Effector memory CD8-positive, alpha-beta T cell (primary cell): ENCODE measurements around the gene DCAF4.
A peak's percentile ranks its signal among the peaks of the same experiment; 100 is the strongest.

Experiments used
- ATAC-seq: fragments of 150-1000 bp; cut with Tn5 transposase; replicated peaks from 2 replicates; pipeline ENCODE4 v1.10.0; 2021; ENCODE audit warnings: mild to moderate bottlenecking, moderate library complexity
- DNase-seq, 3 experiments: peaks; one replicate each; pipeline ENCODE4 v3.0.0; 2021
- H3K27ac Mint-ChIP-seq, 2 donors: one replicate each; pipeline ENCODE4 v1.8.0; 2022; ENCODE audit warnings: mild to moderate bottlenecking in 2 of 2, mixed read lengths in 2 of 2, moderate library complexity in 2 of 2
- H3K27me3 Mint-ChIP-seq, 2 donors: one replicate each; pipeline ENCODE4 v1.8.0; 2022; ENCODE audit warnings: mixed read lengths in 2 of 2
- H3K36me3 Mint-ChIP-seq: one replicate; pipeline ENCODE4 v1.8.0; 2022; ENCODE audit warnings: mild to moderate bottlenecking, moderate library complexity, mixed read lengths; ENCODE audit not compliant: insufficient read depth
- H3K4me1 Mint-ChIP-seq, 2 donors: one replicate each; pipeline ENCODE4 v1.8.0; 2022; ENCODE audit warnings: low read depth in 2 of 2, mixed read lengths in 2 of 2
- H3K4me3 Mint-ChIP-seq, 2 donors: one replicate each; pipeline ENCODE4 v1.8.0; 2022; ENCODE audit warnings: mild to moderate bottlenecking in 2 of 2, mixed read lengths in 2 of 2, moderate library complexity in 2 of 2
- H3K9me3 Mint-ChIP-seq, 2 donors: one replicate each; pipeline ENCODE4 v1.8.0; 2022; ENCODE audit warnings: mixed read lengths in 2 of 2
- total RNA-seq, 9 experiments: gene quantifications; one replicate each; lab custom pipeline; 2026; lab: John Stamatoyannopoulos, UW

DCAF4 gene, protein sequence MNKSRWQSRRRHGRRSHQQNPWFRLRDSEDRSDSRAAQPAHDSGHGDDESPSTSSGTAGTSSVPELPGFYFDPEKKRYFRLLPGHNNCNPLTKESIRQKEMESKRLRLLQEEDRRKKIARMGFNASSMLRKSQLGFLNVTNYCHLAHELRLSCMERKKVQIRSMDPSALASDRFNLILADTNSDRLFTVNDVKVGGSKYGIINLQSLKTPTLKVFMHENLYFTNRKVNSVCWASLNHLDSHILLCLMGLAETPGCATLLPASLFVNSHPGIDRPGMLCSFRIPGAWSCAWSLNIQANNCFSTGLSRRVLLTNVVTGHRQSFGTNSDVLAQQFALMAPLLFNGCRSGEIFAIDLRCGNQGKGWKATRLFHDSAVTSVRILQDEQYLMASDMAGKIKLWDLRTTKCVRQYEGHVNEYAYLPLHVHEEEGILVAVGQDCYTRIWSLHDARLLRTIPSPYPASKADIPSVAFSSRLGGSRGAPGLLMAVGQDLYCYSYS
- total RNA-seq, result 16.4 to 42.1 (median 28.9) reads per million in 9 experiments

DNA sequence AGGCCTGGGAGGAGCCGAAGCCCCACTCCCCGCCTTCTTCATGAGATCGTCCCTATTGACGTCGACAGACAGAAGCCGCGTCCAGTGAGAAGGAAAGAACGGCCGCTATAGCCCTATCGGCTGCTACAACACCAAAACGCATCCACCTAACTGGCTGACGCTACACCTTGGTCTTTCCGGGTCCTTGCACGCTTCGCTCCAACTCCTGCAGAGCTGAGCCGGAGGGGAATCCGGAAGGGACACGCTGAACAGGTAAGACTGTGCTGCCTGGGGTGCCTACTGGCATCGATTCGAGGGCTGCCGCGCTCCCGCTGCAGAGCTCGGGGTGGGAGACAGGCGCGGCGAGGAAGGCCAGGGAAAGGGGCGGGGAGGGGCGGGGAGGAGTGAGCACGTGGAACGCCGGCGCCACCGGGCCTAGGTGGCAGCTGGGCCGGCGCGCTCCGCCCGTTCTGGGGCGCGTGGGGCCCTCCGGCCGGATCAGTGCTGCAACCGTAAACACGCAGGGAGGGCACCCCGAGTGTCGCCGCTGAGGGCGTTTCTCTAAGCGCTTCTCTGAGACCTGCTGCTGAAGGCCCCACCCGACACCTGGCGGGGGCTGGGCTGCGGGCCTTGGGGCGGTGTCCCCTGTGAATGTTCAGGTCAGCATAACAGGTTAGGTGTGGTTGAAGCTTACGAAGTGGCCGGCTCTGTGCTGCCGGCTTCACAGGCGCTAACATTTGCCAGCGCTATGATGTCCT lies at the start of gene DCAF4:
TSS of gene DCAF4 (plus strand) at position 173 of the 737 bp plus-strand sequence. CDS start 11,515 bp downstream, outside the sequence.
- no peaks in the 10 kb centered on the region for H3K9me3 Mint-ChIP-seq
- DNase-seq (peak; percentile 87 to 91 (median 88)), ATAC-seq (peak; percentile 87)
- H3K4me3 Mint-ChIP-seq, result peak within 1 kb of the TSS; percentile 88 to 92
- peaks cover 0 to 11% of the 10 kb centered on the region in 2 donors for H3K27me3 Mint-ChIP-seq
- H3K27ac Mint-ChIP-seq, result peak within 1 kb of the TSS; percentile 72 to 89
- peaks cover 2% of the 10 kb centered on the region for H3K36me3 Mint-ChIP-seq
- peaks cover 13% of the 10 kb centered on the region in 2 donors for H3K4me1 Mint-ChIP-seq

DNA sequence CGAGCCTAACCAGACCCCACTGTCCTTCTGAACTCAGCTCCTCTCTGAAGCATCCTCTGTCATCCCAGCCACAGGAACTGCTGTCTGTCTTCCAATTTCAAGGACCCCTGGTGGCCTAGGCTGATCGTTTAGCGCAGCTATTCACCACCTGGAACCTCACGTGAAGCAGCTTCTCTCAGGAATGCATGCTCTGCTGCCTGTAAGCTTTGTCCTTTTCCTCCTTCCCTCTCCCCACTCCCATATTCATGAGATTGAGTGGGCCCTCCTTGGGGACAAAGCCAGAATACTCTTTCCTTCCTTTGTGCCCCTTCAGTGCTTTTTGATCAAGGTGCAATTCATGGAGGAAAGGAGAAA lies 49.6 kb upstream of the DCAF4 start:
- Mint-ChIP-seq H3K36me3 (no peaks in the 10 kb centered on the region), H3K9me3 (no peaks in the 10 kb centered on the region), H3K4me3 (no peak overlapping the region), H3K4me1 (no peaks in the 10 kb centered on the region), H3K27ac (no peak overlapping the region), H3K27me3 (peaks cover 7 to 22% of the 10 kb centered on the region in 2 donors)
- ATAC-seq, result no peak
- no peak for DNase-seq

DNA sequence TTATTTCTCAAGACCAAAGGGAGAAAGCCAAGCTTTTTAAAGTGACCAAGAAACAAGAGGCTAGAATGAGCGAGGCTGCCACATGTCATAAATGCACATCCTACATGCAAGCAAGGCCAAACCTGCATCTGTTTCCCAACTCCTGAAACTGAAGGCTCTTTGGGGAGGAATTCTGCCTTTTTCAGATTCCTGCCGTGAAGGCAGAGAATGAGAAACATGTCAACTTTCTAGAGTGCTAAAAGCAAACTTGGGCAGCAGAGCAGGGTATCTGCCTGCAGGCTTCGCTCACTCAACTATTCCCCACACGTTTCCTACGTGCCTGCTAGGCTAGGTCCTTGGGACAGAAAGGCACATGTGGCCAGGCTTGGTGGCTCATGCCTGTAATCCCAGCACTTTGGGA lies 47.5 kb upstream of the DCAF4 start:
- no peak for ATAC-seq
- no peak overlapping the region for H3K27ac Mint-ChIP-seq
- H3K4me1 Mint-ChIP-seq, result no peaks in the 10 kb centered on the region
- H3K27me3 Mint-ChIP-seq, result peaks cover 7 to 31% of the 10 kb centered on the region in 2 donors
- H3K9me3 Mint-ChIP-seq, result no peaks in the 10 kb centered on the region
- no peaks in the 10 kb centered on the region for H3K36me3 Mint-ChIP-seq
- H3K4me3 Mint-ChIP-seq, result no peak overlapping the region
- DNase-seq, result no peak

DNA sequence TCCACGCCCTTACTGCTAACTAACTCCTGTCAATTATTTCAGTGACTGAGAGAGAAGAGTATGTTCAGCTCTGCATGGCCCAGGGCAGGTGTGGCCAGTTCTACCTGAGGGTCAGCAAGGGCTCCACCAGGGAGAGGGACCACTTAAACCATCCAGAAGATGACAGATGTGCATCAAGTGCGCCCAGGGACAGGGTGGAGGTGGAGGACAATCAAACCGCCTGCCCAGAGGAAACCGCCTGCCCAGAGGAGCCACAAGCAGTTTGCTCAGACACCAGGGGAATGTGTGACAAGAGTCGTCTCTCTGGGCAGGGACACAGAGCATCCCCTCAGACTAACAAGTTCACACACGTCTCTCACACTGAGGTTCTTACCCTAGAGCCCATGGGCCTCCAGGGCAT lies 46.8 kb upstream of the DCAF4 start:
- DNase-seq (no peak), ATAC-seq (no peak)
- no peak overlapping the region for H3K4me3 Mint-ChIP-seq
- no peaks in the 10 kb centered on the region for H3K4me1 Mint-ChIP-seq
- H3K36me3 Mint-ChIP-seq, result no peaks in the 10 kb centered on the region
- peaks cover 6 to 31% of the 10 kb centered on the region in 2 donors for H3K27me3 Mint-ChIP-seq
- no peaks in the 10 kb centered on the region for H3K9me3 Mint-ChIP-seq
- no peak overlapping the region for H3K27ac Mint-ChIP-seq

DNA sequence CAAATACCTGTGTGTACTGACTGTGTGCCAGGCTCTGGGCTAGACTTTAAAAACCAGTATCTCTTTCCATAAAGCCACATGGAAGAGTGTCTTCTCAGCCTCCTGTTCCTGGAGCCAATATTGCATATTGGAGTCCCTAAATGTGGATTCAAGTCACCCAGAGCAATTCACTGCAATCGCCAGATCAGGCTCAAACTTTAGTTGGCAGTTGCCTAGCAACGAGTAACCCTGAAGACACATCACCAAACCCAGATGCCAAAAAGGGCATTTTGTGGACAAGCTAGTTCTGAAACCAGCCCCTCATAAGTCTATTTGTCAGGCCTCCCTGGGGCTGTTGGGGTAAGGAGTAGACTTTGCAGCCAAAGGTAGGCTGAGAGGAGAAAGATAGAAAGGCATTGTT lies 46.1 kb upstream of the DCAF4 start:
- no peak for ATAC-seq
- H3K36me3 Mint-ChIP-seq, result no peaks in the 10 kb centered on the region
- no peak overlapping the region for H3K4me3 Mint-ChIP-seq
- no peaks in the 10 kb centered on the region for H3K4me1 Mint-ChIP-seq
- H3K27me3 Mint-ChIP-seq, result peaks cover 0 to 31% of the 10 kb centered on the region in 2 donors
- no peak for DNase-seq
- no peaks in the 10 kb centered on the region for H3K9me3 Mint-ChIP-seq
- no peak overlapping the region for H3K27ac Mint-ChIP-seq

DNA sequence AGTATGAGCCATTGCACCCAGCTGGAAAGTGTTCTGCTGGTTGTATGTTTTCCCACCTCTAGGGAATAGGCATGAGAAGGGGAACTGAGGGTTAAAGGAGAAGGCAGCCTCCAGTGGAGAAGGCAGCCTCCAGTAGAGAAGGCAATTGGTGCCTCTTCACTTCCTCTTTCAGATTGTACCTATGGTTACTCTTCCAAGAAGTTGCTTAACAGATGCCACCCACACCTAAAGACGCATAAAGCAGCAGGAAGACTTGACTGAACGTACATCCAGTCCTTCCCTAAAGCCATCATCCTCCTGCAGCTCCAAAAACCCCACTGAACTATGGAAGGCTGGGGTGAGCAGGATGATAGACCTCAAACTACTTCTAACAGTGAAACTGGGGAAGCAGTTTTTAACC lies 45.4 kb upstream of the DCAF4 start:
- Mint-ChIP-seq H3K27ac (no peak overlapping the region), H3K4me3 (no peak overlapping the region), H3K4me1 (no peaks in the 10 kb centered on the region), H3K9me3 (no peaks in the 10 kb centered on the region), H3K27me3 (peaks cover 0 to 31% of the 10 kb centered on the region in 2 donors), H3K36me3 (no peaks in the 10 kb centered on the region)
- no peak for DNase-seq
- ATAC-seq, result no peak

DNA sequence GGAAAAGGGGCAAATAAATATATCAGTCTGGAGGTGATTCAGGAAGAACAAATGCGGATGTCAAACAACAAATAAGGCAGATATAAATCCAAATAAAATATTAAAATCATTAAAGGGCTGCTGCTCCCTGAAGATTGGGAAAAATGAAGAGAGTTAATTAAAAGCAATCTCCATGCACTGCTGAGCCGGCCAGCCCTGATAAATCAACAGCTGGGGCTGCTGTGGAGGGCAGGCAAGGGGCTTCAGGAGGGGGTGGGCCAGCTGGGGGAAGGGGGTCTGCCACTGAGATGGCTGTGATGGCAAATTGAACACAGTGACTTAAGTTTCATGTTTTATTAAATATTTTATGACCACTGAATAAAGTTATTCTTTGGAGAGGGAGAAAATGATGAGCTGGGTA lies 44.7 kb upstream of the DCAF4 start:
- no peak for DNase-seq
- Mint-ChIP-seq H3K9me3 (no peaks in the 10 kb centered on the region), H3K36me3 (no peaks in the 10 kb centered on the region), H3K4me3 (no peak overlapping the region), H3K27me3 (peaks cover 0 to 27% of the 10 kb centered on the region in 2 donors), H3K27ac (no peak overlapping the region), H3K4me1 (no peaks in the 10 kb centered on the region)
- no peak for ATAC-seq

DNA sequence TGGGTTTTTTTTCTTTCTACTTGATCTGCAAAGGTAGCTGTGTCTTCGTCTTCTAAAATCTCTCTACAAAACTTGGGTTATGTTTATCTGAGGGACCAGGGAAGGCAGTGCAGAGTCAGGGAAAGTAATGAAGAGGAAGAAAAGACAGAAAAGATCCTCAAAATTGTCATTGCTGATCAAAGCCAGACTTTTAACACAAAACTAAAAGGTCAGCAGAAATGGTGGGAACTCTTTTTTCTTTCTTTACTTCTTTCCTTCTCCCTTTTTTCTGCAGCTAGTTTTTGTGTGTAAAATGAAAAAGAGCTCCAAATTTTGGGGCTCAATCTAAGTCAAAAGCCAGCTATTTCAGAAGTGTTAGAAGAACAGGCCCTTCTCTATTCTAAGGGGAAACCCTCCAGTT lies 44.2 kb upstream of the DCAF4 start:
- H3K27me3 Mint-ChIP-seq, result peaks cover under 1 to 22% of the 10 kb centered on the region in 2 donors
- DNase-seq, result no peak
- ATAC-seq, result no peak
- no peaks in the 10 kb centered on the region for H3K9me3 Mint-ChIP-seq
- no peaks in the 10 kb centered on the region for H3K4me1 Mint-ChIP-seq
- H3K36me3 Mint-ChIP-seq, result no peaks in the 10 kb centered on the region
- no peak overlapping the region for H3K4me3 Mint-ChIP-seq
- H3K27ac Mint-ChIP-seq, result no peak overlapping the region

DNA sequence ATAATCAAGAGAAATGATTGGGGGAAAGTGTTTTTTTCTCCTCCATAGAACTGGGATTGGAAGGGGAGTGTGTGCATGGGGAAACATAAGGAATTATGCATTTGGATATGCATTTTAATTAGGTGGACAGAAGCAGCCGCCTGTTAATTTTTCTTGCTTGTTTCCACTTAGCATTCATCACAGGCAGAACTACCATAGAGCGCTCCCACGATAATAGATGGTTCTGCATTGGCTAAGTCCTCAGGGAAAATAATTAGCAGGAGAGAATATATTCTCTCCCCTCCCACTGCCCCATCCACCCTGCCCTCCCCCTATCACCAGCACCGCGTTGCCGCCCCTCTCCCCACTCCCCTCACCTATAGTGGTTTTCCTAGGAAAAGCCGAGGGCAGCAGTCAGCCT lies 43.8 kb upstream of the DCAF4 start:
- Mint-ChIP-seq H3K27me3 (peaks cover 5 to 19% of the 10 kb centered on the region in 2 donors), H3K27ac (no peak overlapping the region), H3K9me3 (no peaks in the 10 kb centered on the region), H3K36me3 (no peaks in the 10 kb centered on the region), H3K4me3 (no peak overlapping the region), H3K4me1 (no peaks in the 10 kb centered on the region)
- ATAC-seq (no peak), DNase-seq (no peak)

DNA sequence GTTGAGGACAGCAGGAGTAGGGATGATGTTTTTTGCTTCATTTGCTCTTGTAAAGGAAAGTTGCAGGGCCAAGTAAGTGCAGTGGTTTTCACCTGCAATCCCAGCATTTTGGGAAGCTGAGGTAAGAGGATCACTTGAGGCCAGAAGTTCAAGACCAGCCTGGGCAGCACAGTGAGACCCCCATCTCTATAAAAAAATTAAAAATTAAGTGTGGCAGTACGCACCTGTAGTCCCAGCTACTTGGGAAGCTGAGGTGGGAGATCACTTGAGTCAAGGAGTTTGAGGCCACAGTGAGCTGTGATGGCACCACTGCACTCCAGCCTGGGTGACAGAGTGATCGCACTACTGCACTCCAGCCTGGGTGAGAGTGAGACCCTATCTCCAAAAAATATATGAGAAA lies 43.2 kb upstream of the DCAF4 start:
- DNase-seq (no peak), ATAC-seq (no peak)
- H3K4me1 Mint-ChIP-seq, result no peaks in the 10 kb centered on the region
- no peak overlapping the region for H3K4me3 Mint-ChIP-seq
- H3K9me3 Mint-ChIP-seq, result no peaks in the 10 kb centered on the region
- peaks cover 8 to 19% of the 10 kb centered on the region in 2 donors for H3K27me3 Mint-ChIP-seq
- H3K27ac Mint-ChIP-seq, result no peak overlapping the region
- H3K36me3 Mint-ChIP-seq, result no peaks in the 10 kb centered on the region

DNA sequence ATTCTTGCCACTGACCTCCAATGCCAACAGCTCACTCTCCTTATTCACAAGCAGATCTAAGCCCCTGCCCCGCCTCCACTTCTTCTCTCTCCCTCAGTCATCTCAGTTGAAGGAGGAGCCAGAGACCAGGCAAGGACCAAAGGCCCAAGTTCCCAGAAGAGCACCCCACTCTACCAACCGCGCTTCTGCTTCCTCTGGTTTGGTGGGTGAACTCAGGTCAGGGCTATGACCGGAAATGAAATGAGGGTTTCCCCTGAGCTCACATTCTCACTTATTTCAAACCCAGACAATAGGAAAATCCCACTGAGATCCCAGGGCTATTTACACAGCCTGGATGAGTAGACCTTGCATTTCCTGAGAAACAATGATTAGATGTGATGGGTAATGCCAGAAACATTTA lies 42.3 kb upstream of the DCAF4 start:
- ATAC-seq (no peak), DNase-seq (no peak)
- Mint-ChIP-seq H3K27ac (no peak overlapping the region), H3K4me3 (no peak overlapping the region), H3K9me3 (no peaks in the 10 kb centered on the region), H3K36me3 (no peaks in the 10 kb centered on the region), H3K4me1 (no peaks in the 10 kb centered on the region), H3K27me3 (peaks cover 12 to 18% of the 10 kb centered on the region in 2 donors)

DNA sequence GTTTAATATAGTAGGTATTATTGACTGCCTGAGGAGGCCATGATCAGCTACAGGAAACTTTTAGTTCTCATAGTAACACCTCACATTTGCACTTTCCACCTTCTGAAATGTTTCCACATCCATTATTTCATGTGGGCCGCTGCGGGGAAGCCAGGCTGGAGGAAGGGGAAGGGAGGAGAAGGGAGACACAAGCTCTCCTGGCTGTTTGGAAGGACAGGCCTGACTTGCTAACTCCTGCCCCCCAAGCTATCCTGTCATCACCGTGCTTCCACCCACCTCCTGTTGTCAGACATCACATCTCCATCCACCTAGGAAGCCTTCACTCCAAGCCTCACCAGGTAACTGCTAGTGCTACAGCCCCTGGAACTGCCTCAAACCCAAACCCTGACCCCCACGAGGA lies 41.9 kb upstream of the DCAF4 start:
- H3K36me3 Mint-ChIP-seq, result no peaks in the 10 kb centered on the region
- peaks cover 12 to 14% of the 10 kb centered on the region in 2 donors for H3K27me3 Mint-ChIP-seq
- DNase-seq (no peak), ATAC-seq (no peak)
- H3K27ac Mint-ChIP-seq, result no peak overlapping the region
- H3K9me3 Mint-ChIP-seq, result no peaks in the 10 kb centered on the region
- no peak overlapping the region for H3K4me3 Mint-ChIP-seq
- H3K4me1 Mint-ChIP-seq, result no peaks in the 10 kb centered on the region

DNA sequence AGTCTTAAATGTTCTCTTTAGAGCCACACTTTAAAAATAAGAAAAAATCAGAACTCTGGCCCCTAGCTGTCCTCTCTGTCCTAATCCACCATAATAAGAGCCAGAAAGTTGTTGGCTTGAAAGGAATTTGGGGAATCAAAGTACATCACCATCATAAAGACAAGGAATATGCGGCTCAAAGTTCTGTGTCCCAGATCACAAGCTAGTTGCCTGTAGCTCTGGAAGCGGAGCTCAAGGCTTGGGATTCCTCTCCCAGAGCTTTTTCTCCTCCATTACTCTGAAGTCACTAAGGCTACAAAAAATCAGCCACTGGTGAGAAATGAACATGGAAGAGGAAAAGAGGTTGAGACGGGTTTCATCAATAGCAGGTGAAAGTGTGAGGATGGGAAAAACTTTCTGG lies 38.8 kb upstream of the DCAF4 start:
- H3K27me3 Mint-ChIP-seq, result peaks cover 30 to 31% of the 10 kb centered on the region in 2 donors
- H3K4me3 Mint-ChIP-seq, result no peak overlapping the region
- DNase-seq (no peak), ATAC-seq (no peak)
- H3K27ac Mint-ChIP-seq, result no peak overlapping the region
- H3K9me3 Mint-ChIP-seq, result no peaks in the 10 kb centered on the region
- H3K4me1 Mint-ChIP-seq, result peaks cover 7 to 10% of the 10 kb centered on the region in 2 donors
- H3K36me3 Mint-ChIP-seq, result no peaks in the 10 kb centered on the region

DNA sequence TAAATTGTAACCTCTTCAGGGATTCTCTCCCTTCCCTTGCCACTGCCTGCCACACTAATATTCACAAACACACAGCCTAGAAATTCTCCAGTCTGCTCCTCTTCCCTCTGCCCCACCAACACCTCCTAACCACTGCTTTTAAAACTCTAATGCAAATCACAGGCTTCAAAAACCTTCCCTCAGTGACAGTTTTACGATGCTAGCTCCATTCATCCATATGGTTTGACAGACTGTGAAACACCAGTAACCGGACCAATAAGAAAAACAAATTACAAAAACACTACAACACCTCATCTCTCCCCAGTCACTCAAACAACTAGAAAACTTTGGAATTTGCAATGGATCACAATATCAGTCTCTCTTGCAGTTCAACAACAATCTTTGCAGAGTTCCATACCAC lies 38.1 kb upstream of the DCAF4 start:
- H3K27ac Mint-ChIP-seq, result no peak overlapping the region

More for the DNA sequence above, 38.1 kb upstream of the DCAF4 start:
- DNase-seq, result no peak
- ATAC-seq, result no peak
- no peaks in the 10 kb centered on the region for H3K36me3 Mint-ChIP-seq
- no peaks in the 10 kb centered on the region for H3K9me3 Mint-ChIP-seq
- H3K4me1 Mint-ChIP-seq, result peaks cover 11 to 14% of the 10 kb centered on the region in 2 donors
- no peak overlapping the region for H3K4me3 Mint-ChIP-seq
- H3K27me3 Mint-ChIP-seq, result peaks cover 27 to 36% of the 10 kb centered on the region in 2 donors
